NCI-H69 (cell line): Measurements from ENCODE around the gene ENDOU.

Experiments used
- DNase-seq: peaks from one replicate; lab custom pipeline; 2025; lab: John Stamatoyannopoulos, UW

ENDOU gene

GRCh38 chr12:47725091-47725772 lies at the start of gene ENDOU:
TSS of gene ENDOU (minus strand) at chr12:47725490. CDS start at chr12:47725413, 77 bp downstream.
- DNase-seq, result no peak

- DNase-seq, result no peak
Observed at GRCh38 chr12:47774663-47775062, 49.4 kb upstream of the ENDOU start.

- no peak for DNase-seq
Observed at GRCh38 chr12:47773858-47774580, 48.7 kb upstream of the ENDOU start.

GRCh38 chr12:47773062-47773857 lies 48.0 kb upstream of the ENDOU start, which contains the start of gene SLC48A1:
TSS of gene SLC48A1 (plus strand) at chr12:47773238. CDS start at chr12:47773305, 67 bp downstream.
- peak; percentile 88 for DNase-seq

- no peak for DNase-seq
Observed at GRCh38 chr12:47772738-47773061, 47.4 kb upstream of the ENDOU start.

- DNase-seq, result peak; percentile 9
Observed at GRCh38 chr12:47772094-47772660, 46.9 kb upstream of the ENDOU start.

- DNase-seq, result no peak
Observed at GRCh38 chr12:47771304-47771703, 46.0 kb upstream of the ENDOU start.

- no peak for DNase-seq
Observed at GRCh38 chr12:47770086-47770726, 44.9 kb upstream of the ENDOU start.

GRCh38 chr12:47769234-47770085 lies 44.2 kb upstream of the ENDOU start:
- no peak for DNase-seq

- peak; percentile 56 for DNase-seq
Observed at GRCh38 chr12:47768323-47768811, 43.1 kb upstream of the ENDOU start.

- peak; percentile 79 for DNase-seq
Observed at GRCh38 chr12:47767216-47767724, 42.0 kb upstream of the ENDOU start.

- DNase-seq, result no peak
Observed at GRCh38 chr12:47766502-47767215, 41.4 kb upstream of the ENDOU start.

GRCh38 chr12:47763481-47764346 lies 38.4 kb upstream of the ENDOU start:
- no peak for DNase-seq

- peak; percentile 19 for DNase-seq
Observed at GRCh38 chr12:47762850-47763465, 37.7 kb upstream of the ENDOU start.

- DNase-seq, result peak; percentile 91
Observed at GRCh38 chr12:47758834-47759690, 33.8 kb upstream of the ENDOU start, which contains the start of gene RAPGEF3. TSS of gene RAPGEF3 (minus strand) at chr12:47758880. CDS start at chr12:47758556, 324 bp downstream.

- no peak for DNase-seq
Observed at GRCh38 chr12:47758584-47758833, 33.2 kb upstream of the ENDOU start.

GRCh38 chr12:47757840-47758583 lies 32.7 kb upstream of the ENDOU start:
- peak; percentile 47 for DNase-seq
